A549 (cell line): ENCODE results near the gene LRCH1. TPM values are rescaled to one million over a fixed set of nuclear protein-coding genes. Genes with fewer than 3 reads are reported as not detected.

Source experiments
- ATAC-seq, 2 experiments: fragments of 200-7000 bp in 1 of 2; fragments of >200 bp in 1 of 2; cut with Nextera tagmentation in 1 of 2; cut with Tn5 transposase in 1 of 2; 3 replicates each; pipeline versions ENCODE4 v1.8.0 to v1.9.1; 2018 to 2020; ENCODE audit warnings: mild to moderate bottlenecking in 1 of 2, moderate library complexity in 1 of 2
- CTCF ChIA-PET: fragments of 300-600 bp; sonication (Branson Sonifier 250); formaldehyde crosslinking; extraction: SDS; loops from one replicate; lab custom pipeline; 2021; ENCODE audit warnings: antibody characterized with exemption, inconsistent platforms; lab: Yijun Ruan, JAX
- POLR2A ChIA-PET: fragments of 350-600 bp; formaldehyde crosslinking; extraction: SDS; loops from one replicate; lab custom pipeline; 2021; ENCODE audit warnings: antibody characterized with exemption, inconsistent platforms; lab: Yijun Ruan, JAX
- DNase-seq, 2 experiments: peaks; one replicate each; pipeline versions ENCODE4 v3.0.0 to v3.0.0-alpha.2; 2011 to 2016; ENCODE audit warnings: low read depth in 1 of 2, low spot score in 1 of 2
- FAIRE-seq: peaks from 2 replicates; lab custom pipeline; 2011; peaks lifted over from hg19 to GRCh38; lab: Jason Lieb, UNC
- H3K27ac ChIP-seq, 2 experiments: fragments of >200 bp; sonication (Bioruptor Twin); formaldehyde crosslinking; 3 replicates each; pipeline ENCODE4 v1.5.1; 2016 to 2017
- H3K4me1 ChIP-seq: fragments of >200 bp; sonication (Bioruptor Twin); formaldehyde crosslinking; 3 replicates; pipeline ENCODE4 v1.6.1; 2016
- H3K4me2 ChIP-seq: fragments of >200 bp; sonication (Bioruptor Twin); formaldehyde crosslinking; 3 replicates; pipeline ENCODE4 v1.6.1; 2016
- H3K4me3 ChIP-seq: fragments of >200 bp; sonication (Bioruptor Twin); formaldehyde crosslinking; 3 replicates; pipeline ENCODE4 v1.5.1; 2016
- H3K9me3 ChIP-seq: fragments of >200 bp; sonication (Bioruptor Twin); formaldehyde crosslinking; 3 replicates; pipeline ENCODE4 v1.6.1; 2016
- ATOH8 ChIP-seq: fragments of 250-450 bp; sonication (Bioruptor Pico); IDR thresholded peaks from 2 replicates; pipeline ENCODE4 v1.5.0; 2020; ENCODE audit warnings: low read depth, mild to moderate bottlenecking, moderate library complexity
- BHLHE40 ChIP-seq: IDR thresholded peaks from 2 replicates; pipeline ENCODE4 v1.6.1; 2012; ENCODE audit warnings: low read depth, low read length, inconsistent platforms
- CBX8 ChIP-seq: fragments of 200-600 bp; sonication (generic); IDR thresholded peaks from 2 replicates; pipeline ENCODE4 v1.6.1; 2016
- CEBPB ChIP-seq, 2 experiments: fragments of >200 bp in 1 of 2; sonication (Bioruptor Twin) in 1 of 2; formaldehyde crosslinking in 1 of 2; IDR thresholded peaks; 2 replicates each; pipeline ENCODE4 v1.6.1; 2012 to 2016
- CHD4 ChIP-seq: fragments of 200-600 bp; sonication (generic); IDR thresholded peaks from 2 replicates; pipeline ENCODE4 v1.6.1; 2016; ENCODE audit warnings: antibody characterized with exemption, mild to moderate bottlenecking, borderline replicate concordance
- E2F6 ChIP-seq: IDR thresholded peaks from 2 replicates; pipeline ENCODE4 v1.6.1; 2012; ENCODE audit warnings: low read depth, borderline replicate concordance
- EHF ChIP-seq: fragments of 250-450 bp; sonication (Bioruptor Pico); IDR thresholded peaks from 2 replicates; pipeline ENCODE4 v1.5.0; 2020; ENCODE audit warnings: mild to moderate bottlenecking
- ESRRA ChIP-seq: fragments of 150-350 bp; IDR thresholded peaks from 2 replicates; pipeline ENCODE4 v1.6.1; 2014; ENCODE audit warnings: mild to moderate bottlenecking, low read length, borderline replicate concordance
- FOXS1 ChIP-seq: fragments of 250-450 bp; sonication (Bioruptor Pico); IDR thresholded peaks from 2 replicates; pipeline ENCODE4 v1.5.0; 2020; ENCODE audit warnings: mild to moderate bottlenecking, moderate library complexity
- HDAC2 ChIP-seq: fragments of 200-600 bp; sonication (generic); IDR thresholded peaks from 2 replicates; pipeline ENCODE4 v1.6.1; 2016
- HES2 ChIP-seq: fragments of >200 bp; sonication (Bioruptor Twin); formaldehyde crosslinking; IDR thresholded peaks from 2 replicates; pipeline ENCODE4 v1.6.1; 2016
- HOXB5 ChIP-seq: fragments of 250-450 bp; sonication (Bioruptor Pico); IDR thresholded peaks from 2 replicates; pipeline ENCODE4 v1.5.0; 2020; ENCODE audit warnings: mild to moderate bottlenecking, moderate library complexity
- MAX ChIP-seq: IDR thresholded peaks from 2 replicates; pipeline ENCODE4 v1.6.1; 2012
- MAZ ChIP-seq: fragments of 150-350 bp; IDR thresholded peaks from 2 replicates; pipeline ENCODE4 v1.6.1; 2014; ENCODE audit warnings: antibody characterized with exemption, low read depth, low read length, borderline replicate concordance
- MYC ChIP-seq: IDR thresholded peaks from 2 replicates; pipeline ENCODE4 v1.6.1; 2012; ENCODE audit warnings: mild to moderate bottlenecking, inconsistent platforms, low read length, improper control_type of control experiment, borderline replicate concordance
- PHF8 ChIP-seq: fragments of 200-600 bp; sonication (generic); IDR thresholded peaks from 2 replicates; pipeline ENCODE4 v1.6.1; 2016; ENCODE audit warnings: low read depth, mild to moderate bottlenecking, antibody characterized with exemption, moderate library complexity, borderline replicate concordance
- POLR2A ChIP-seq: IDR thresholded peaks from 2 replicates; pipeline ENCODE4 v1.6.1; 2012; ENCODE audit warnings: mild to moderate bottlenecking, low read length
- POLR2AphosphoS2 ChIP-seq: conservative IDR thresholded peaks from 2 replicates; pipeline ENCODE4 v1.6.1; 2012; ENCODE audit warnings: low read length, improper control_type of control experiment, inconsistent platforms
- RAD21 ChIP-seq, 2 experiments: fragments of >200 bp in 1 of 2; sonication (Bioruptor Twin) in 1 of 2; formaldehyde crosslinking in 1 of 2; IDR thresholded peaks in 1 of 2; conservative IDR thresholded peaks in 1 of 2; 2 replicates in 1 of 2; 3 replicates in 1 of 2; pipeline ENCODE4 v1.6.1; 2012 to 2018; ENCODE audit warnings: inconsistent platforms in 1 of 2
- RARB ChIP-seq: fragments of 250-450 bp; sonication (Bioruptor Pico); IDR thresholded peaks from 2 replicates; pipeline ENCODE4 v1.8.0; 2021; ENCODE audit warnings: mild to moderate bottlenecking, moderate library complexity
- RCOR1 ChIP-seq: fragments of 150-350 bp; IDR thresholded peaks from 2 replicates; pipeline ENCODE4 v1.6.1; 2014; ENCODE audit warnings: antibody characterized with exemption, low read length, low read depth
- REST ChIP-seq: fragments of 200-600 bp; sonication (generic); IDR thresholded peaks from 2 replicates; pipeline ENCODE4 v1.6.1; 2016; ENCODE audit warnings: antibody characterized with exemption, mild to moderate bottlenecking, moderate library complexity
- SMC3 ChIP-seq: fragments of >200 bp; sonication (Bioruptor Twin); formaldehyde crosslinking; IDR thresholded peaks from 3 replicates; pipeline ENCODE4 v1.6.1; 2018; ENCODE audit warnings: inconsistent platforms
- TFCP2L1 ChIP-seq: fragments of 250-450 bp; sonication (Bioruptor Pico); IDR thresholded peaks from 2 replicates; pipeline ENCODE4 v1.5.0; 2021; ENCODE audit warnings: mild to moderate bottlenecking
- TP53 ChIP-seq: fragments of 250-450 bp; sonication (Bioruptor Pico); IDR thresholded peaks from 2 replicates; pipeline ENCODE4 v1.5.0; 2021; ENCODE audit warnings: mild to moderate bottlenecking, moderate library complexity
- ZFP36 ChIP-seq: fragments of 450-650 bp; IDR thresholded peaks from 2 replicates; pipeline ENCODE4 v1.6.1; 2014; ENCODE audit warnings: borderline replicate concordance; ENCODE audit not compliant: partially characterized antibody
- WGBS: methylation state at CpG from one replicate; pipeline ENCODE4 v1.1.6; 2017; ENCODE audit errors: missing lambda C conversion rate; 5-methylcytosine and 5-hydroxymethylcytosine counted together
- polyA plus RNA-seq, 4 experiments: library from polyadenylated mRNA; depleted of rRNA in 3 of 4; stranded (reverse); fragments of >200 nt; fragmentation: RNase III in 1 of 4; extraction: RNeasy Plus Mini Kit Qiagen cat#74134 plus additional on column Dnase treatment in 1 of 4; gene quantifications; 2 replicates in 3 of 4; 3 replicates in 1 of 4; pipeline ENCODE4 v1.2.3, GENCODE V29; 2011 to 2017
- TF ChIP-seq, protein P1 (sequence below): fragments of 250-450 bp; sonication (Bioruptor Pico); IDR thresholded peaks from 2 replicates; pipeline ENCODE4 v1.5.0; 2021; ENCODE audit warnings: mild to moderate bottlenecking, moderate library complexity, borderline replicate concordance
- TF ChIP-seq, protein P2 (sequence below): IDR thresholded peaks from 2 replicates; pipeline ENCODE4 v1.6.1; 2012

Gene LRCH1
- polyA plus RNA-seq, 2 of the 4 experiments (the other 2 are of a cell fraction): 8.5 to 16.4 TPM

DNA sequence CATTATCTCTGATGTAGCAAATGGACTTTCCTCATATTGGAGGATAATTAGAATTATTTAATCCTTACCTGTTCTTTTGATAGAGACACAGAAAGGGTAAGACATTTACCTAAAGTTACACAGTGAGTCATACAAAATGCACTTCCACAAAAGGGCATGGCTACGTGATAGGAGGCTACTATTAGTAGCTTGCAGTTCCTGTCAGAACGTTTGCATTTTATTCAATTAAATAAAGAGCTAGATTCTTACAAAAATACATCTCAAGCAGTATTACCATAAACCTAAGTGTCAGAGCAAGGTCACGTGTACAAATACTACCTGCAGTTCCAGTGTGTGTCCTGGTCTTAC, 123.4 kb downstream of the LRCH1 start:
- DNase-seq: no peak
- no peak overlapping the region; a peak in 1 of 6 replicates for H3K27ac ChIP-seq
- peaks cover 28% of the 10 kb centered on the region for H3K4me1 ChIP-seq
- no peaks in the 10 kb centered on the region for H3K9me3 ChIP-seq
- WGBS: 49% methylated on average over 3 of the region's 3 CpGs
- no peak for ATAC-seq
- ChIA-PET CTCF (interaction anchor here (0.8 kb wide), 1 partner anchor 36 kb away, joined by 3 read pairs; no protein-coding TSS in a partner anchor), POLR2A (no interaction called here)
- H3K4me2 ChIP-seq: peak overlapping the region; percentile 14; the same call in 1 of the 3 replicates
- TF ChIP-seq CHD4 (no peak), MYC (no peak), BHLHE40 (no peak), RAD21 (conservative IDR thresholded peaks at IDR 0.05 in 1 of 2, IDR thresholded peaks at IDR 0.05 in 1 of 2) (no peak), CEBPB (IDR thresholded peaks at IDR 0.05) (no peak), EHF (no peak), E2F6 (no peak), POLR2AphosphoS2 (no peak), RCOR1 (no peak), HES2 (no peak), RARB (CRISPR knock-in tag) (no peak), PHF8 (no peak), TFCP2L1 (CRISPR knock-in tag) (no peak), HOXB5 (CRISPR knock-in tag) (no peak), SMC3 (no peak), ZFP36 (no peak), HDAC2 (no peak), MAX (no peak)
- TF ChIP-seq, protein P1, sequence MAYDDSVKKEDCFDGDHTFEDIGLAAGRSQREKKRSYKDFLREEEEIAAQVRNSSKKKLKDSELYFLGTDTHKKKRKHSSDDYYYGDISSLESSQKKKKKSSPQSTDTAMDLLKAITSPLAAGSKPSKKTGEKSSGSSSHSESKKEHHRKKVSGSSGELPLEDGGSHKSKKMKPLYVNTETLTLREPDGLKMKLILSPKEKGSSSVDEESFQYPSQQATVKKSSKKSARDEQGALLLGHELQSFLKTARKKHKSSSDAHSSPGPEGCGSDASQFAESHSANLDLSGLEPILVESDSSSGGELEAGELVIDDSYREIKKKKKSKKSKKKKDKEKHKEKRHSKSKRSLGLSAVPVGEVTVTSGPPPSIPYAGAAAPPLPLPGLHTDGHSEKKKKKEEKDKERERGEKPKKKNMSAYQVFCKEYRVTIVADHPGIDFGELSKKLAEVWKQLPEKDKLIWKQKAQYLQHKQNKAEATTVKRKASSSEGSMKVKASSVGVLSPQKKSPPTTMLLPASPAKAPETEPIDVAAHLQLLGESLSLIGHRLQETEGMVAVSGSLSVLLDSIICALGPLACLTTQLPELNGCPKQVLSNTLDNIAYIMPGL (CRISPR knock-in tag): no peak
- TF ChIP-seq, protein P2, sequence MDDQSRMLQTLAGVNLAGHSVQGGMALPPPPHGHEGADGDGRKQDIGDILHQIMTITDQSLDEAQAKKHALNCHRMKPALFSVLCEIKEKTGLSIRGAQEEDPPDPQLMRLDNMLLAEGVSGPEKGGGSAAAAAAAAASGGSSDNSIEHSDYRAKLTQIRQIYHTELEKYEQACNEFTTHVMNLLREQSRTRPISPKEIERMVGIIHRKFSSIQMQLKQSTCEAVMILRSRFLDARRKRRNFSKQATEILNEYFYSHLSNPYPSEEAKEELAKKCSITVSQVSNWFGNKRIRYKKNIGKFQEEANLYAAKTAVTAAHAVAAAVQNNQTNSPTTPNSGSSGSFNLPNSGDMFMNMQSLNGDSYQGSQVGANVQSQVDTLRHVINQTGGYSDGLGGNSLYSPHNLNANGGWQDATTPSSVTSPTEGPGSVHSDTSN: no peak
- H3K4me3 ChIP-seq: no peak overlapping the region
- no peak for FAIRE-seq

DNA sequence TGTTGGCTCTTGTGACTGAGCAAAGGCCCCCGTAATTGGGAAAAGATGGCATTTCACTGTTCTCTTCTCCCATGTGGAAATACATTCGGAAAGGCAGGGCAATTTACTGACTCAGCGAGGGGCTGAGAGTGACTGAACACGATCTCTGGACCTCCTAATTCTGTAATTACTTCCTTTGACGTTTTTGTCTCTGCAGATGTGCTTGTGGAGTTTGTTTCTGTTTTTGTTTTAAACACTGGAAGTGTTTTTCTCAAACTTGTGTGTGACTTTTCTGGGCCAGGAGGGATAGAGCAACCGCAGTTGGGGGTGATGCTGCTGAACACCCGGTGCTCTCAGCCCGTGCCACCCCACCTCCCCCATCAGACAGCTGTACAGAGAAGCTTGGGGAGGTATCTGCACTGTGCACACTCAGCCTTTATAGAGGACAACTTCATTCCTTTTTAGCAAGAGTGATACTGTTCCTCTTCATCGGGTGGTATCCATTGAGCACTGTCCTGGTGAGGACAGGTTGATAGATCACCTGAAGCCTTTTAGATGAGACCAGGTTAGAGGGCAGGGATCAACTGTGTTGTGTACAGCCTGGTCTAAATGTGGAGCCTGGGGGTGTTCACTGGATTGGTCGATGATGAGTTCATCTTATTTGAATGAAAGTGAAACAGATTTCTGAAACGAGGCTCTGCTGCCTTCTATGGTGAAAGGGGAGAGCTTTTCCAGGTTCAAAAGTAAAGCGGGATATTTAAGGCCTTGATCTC, 126.6 kb downstream of the LRCH1 start:
- ATAC-seq: peak; percentile 13 to 33; a peak in 3 of 6 replicates
- Histone ChIP-seq H3K27ac (peak overlapping the region in 1 of 2 experiments; percentile 9; a peak in 1 of 6 replicates), H3K4me1 (peaks cover 40% of the 10 kb centered on the region), H3K4me3 (no peak overlapping the region), H3K4me2 (peak overlapping the region; percentile 10; the same call in 1 of the 3 replicates), H3K9me3 (no peaks in the 10 kb centered on the region)
- TF ChIP-seq POLR2A (no peak), REST (no peak), HES2 (no peak), PHF8 (no peak), FOXS1 (no peak), MAZ (no peak), CBX8 (no peak), ESRRA (no peak), RARB (CRISPR knock-in tag) (no peak), TP53 (CRISPR knock-in tag) (no peak), ATOH8 (CRISPR knock-in tag) (no peak), SMC3 (no peak)
- ChIA-PET CTCF (interaction anchor here (1.7 kb wide), 1 partner anchor 8 kb away, joined by 3 read pairs; no protein-coding TSS in a partner anchor), POLR2A (no interaction called here)
- no peak for DNase-seq
- 74% methylated on average over 12 of the region's 12 CpGs for WGBS
- FAIRE-seq: no peak
